ENCODE data around the gene SLC4A11. TPM values are rescaled to one million over a fixed set of nuclear protein-coding genes. Genes with fewer than 3 reads are reported as not detected.

The SLC4A11 gene
- total RNA-seq, 2 experiments from 2014 or later = 1.8 to 2.8 TPM

- H3K36me3 Mint-ChIP-seq (ENCODE audit: low read depth) = no peaks in the 10 kb centered on the region
- no peak for ATAC-seq
- no peak for TF ChIP-seq CTCF (IDR thresholded peaks at IDR 0.05)
- H3K9me3 Mint-ChIP-seq = no peaks in the 10 kb centered on the region
- intact Hi-C loops (cut with micrococcal nuclease) = no loop called here
- ChIA-PET POLR2A (interaction anchor here (1.0 to 1.2 kb wide), 2 partner anchors 55 to 120 kb away, joined by 3 to 4 read pairs; no protein-coding TSS in a partner anchor), CTCF (interaction anchor here (0.8 to 2.1 kb wide), 7 partner anchors 8 to 76 kb away, joined by 3 to 7 read pairs (median 4); partner anchors contain the start of gene ITPA)
- H3K4me3 Mint-ChIP-seq = no peak overlapping the region
- no peak for DNase-seq
- H3K27ac Mint-ChIP-seq = no peak overlapping the region
- H3K27me3 Mint-ChIP-seq = peaks cover 25% of the 10 kb centered on the region
- peaks cover 5% of the 10 kb centered on the region for H3K4me1 Mint-ChIP-seq (ENCODE audit: low read depth)
Measured at GRCh38 chr20:3247638-3248037, 8.6 kb upstream of the SLC4A11 start.

GRCh38 chr20:3246682-3247081 lies 7.7 kb upstream of the SLC4A11 start:
- peaks cover 5% of the 10 kb centered on the region for H3K4me1 Mint-ChIP-seq (ENCODE audit: low read depth)
- ATAC-seq (no peak), DNase-seq (no peak)
- H3K4me3 Mint-ChIP-seq = no peak overlapping the region
- ChIA-PET CTCF (interaction anchor here (1.1 kb wide), 1 partner anchor 24 kb away, joined by 3 read pairs; no protein-coding TSS in a partner anchor), POLR2A (interaction anchor here (0.6 to 1.1 kb wide), 3 partner anchors 22 to 121 kb away, joined by 3 to 4 read pairs (median 3); no protein-coding TSS in a partner anchor)
- no peak for TF ChIP-seq CTCF (IDR thresholded peaks at IDR 0.05)
- no peaks in the 10 kb centered on the region for H3K9me3 Mint-ChIP-seq
- no peak overlapping the region for H3K27ac Mint-ChIP-seq
- H3K27me3 Mint-ChIP-seq = peaks cover 31% of the 10 kb centered on the region
- no peaks in the 10 kb centered on the region for H3K36me3 Mint-ChIP-seq (ENCODE audit: low read depth)
- intact Hi-C loops (cut with micrococcal nuclease) = no loop called here

GRCh38 chr20:3245711-3246110 lies 6.7 kb upstream of the SLC4A11 start:
- Mint-ChIP-seq H3K27ac (no peak overlapping the region), H3K9me3 (no peaks in the 10 kb centered on the region), H3K4me3 (no peak overlapping the region), H3K4me1 (ENCODE audit: low read depth) (peaks cover 5% of the 10 kb centered on the region), H3K36me3 (ENCODE audit: low read depth) (no peaks in the 10 kb centered on the region), H3K27me3 (peaks cover 39% of the 10 kb centered on the region)
- intact Hi-C loops (cut with micrococcal nuclease) = no loop called here
- POLR2A ChIA-PET = no interaction called here
- ATAC-seq = no peak
- DNase-seq = no peak
- CTCF ChIA-PET = interaction anchor here (0.8 kb wide), 1 partner anchor 18 kb away, joined by 3 read pairs; no protein-coding TSS in a partner anchor
- no peak for TF ChIP-seq CTCF (IDR thresholded peaks at IDR 0.05)

GRCh38 chr20:3245156-3245555 lies 6.2 kb upstream of the SLC4A11 start:
- ATAC-seq (no peak), DNase-seq (no peak)
- no peak for TF ChIP-seq CTCF (IDR thresholded peaks at IDR 0.05)
- intact Hi-C loops (cut with micrococcal nuclease) = no loop called here
- H3K27me3 Mint-ChIP-seq = peaks cover 41% of the 10 kb centered on the region
- no peaks in the 10 kb centered on the region for H3K9me3 Mint-ChIP-seq
- ChIA-PET POLR2A (no interaction called here), CTCF (interaction anchor here (0.8 kb wide), 1 partner anchor 19 kb away, joined by 3 read pairs; no protein-coding TSS in a partner anchor)
- no peak overlapping the region for H3K4me3 Mint-ChIP-seq
- H3K27ac Mint-ChIP-seq = no peak overlapping the region
- no peaks in the 10 kb centered on the region for H3K36me3 Mint-ChIP-seq (ENCODE audit: low read depth)
- H3K4me1 Mint-ChIP-seq (ENCODE audit: low read depth) = peaks cover 4% of the 10 kb centered on the region

- no peak for ATAC-seq
- H3K9me3 Mint-ChIP-seq = no peaks in the 10 kb centered on the region
- intact Hi-C loops (cut with micrococcal nuclease) = no loop called here
- H3K27me3 Mint-ChIP-seq = peaks cover 42% of the 10 kb centered on the region
- H3K27ac Mint-ChIP-seq = no peak overlapping the region
- H3K4me1 Mint-ChIP-seq (ENCODE audit: low read depth) = peaks cover 7% of the 10 kb centered on the region
- no peak for DNase-seq
- ChIA-PET POLR2A (no interaction called here), CTCF (no interaction called here)
- H3K36me3 Mint-ChIP-seq (ENCODE audit: low read depth) = no peaks in the 10 kb centered on the region
- no peak overlapping the region for H3K4me3 Mint-ChIP-seq
- no peak for TF ChIP-seq CTCF (IDR thresholded peaks at IDR 0.05)
Measured at GRCh38 chr20:3244613-3245012, 5.6 kb upstream of the SLC4A11 start.
